ENCODE measurements around the gene RRAGB. TPM values are rescaled to one million over a fixed set of nuclear protein-coding genes. Genes with fewer than 3 reads are reported as not detected.

RRAGB gene
- total RNA-seq, 1 experiment from 2014 or later = 10.8 TPM

DNA sequence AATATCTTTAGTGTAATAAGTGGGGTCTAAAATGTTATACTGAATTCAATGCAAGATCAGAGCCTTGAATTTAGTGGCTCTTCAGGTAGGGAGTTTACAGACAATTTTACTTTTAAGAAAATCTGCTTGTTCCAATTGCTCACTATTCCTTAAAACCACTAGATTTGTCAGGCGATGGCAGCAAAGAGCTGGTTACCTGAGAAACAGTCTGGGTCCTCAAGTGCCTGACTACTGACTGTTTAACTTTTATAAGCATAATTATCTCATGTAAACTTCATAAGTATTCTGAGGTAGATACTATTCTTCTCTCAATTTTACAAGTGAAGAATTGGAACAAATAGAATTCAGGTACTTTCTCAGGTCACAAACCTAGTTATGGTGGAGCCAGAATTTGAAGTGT is 84.3 kb downstream of the RRAGB start:
- H3K27me3 ChIP-seq (replicated peaks; ENCODE audit: control insufficient read depth, insufficient read depth, low read length) = no peaks in the 10 kb centered on the region
- Mint-ChIP-seq H3K27ac (ENCODE audit: unreplicated experiment) (no peak overlapping the region), H3K27me3 (ENCODE audit: insufficient read depth, unreplicated experiment) (no peaks in the 10 kb centered on the region), H3K9me3 (ENCODE audit: unreplicated experiment) (no peaks in the 10 kb centered on the region), H3K4me1 (ENCODE audit: low read depth, unreplicated experiment) (no peaks in the 10 kb centered on the region), H3K4me3 (ENCODE audit: unreplicated experiment) (no peak overlapping the region), H3K36me3 (ENCODE audit: insufficient read depth, unreplicated experiment) (no peaks in the 10 kb centered on the region)
- TF ChIP-seq, protein P1, sequence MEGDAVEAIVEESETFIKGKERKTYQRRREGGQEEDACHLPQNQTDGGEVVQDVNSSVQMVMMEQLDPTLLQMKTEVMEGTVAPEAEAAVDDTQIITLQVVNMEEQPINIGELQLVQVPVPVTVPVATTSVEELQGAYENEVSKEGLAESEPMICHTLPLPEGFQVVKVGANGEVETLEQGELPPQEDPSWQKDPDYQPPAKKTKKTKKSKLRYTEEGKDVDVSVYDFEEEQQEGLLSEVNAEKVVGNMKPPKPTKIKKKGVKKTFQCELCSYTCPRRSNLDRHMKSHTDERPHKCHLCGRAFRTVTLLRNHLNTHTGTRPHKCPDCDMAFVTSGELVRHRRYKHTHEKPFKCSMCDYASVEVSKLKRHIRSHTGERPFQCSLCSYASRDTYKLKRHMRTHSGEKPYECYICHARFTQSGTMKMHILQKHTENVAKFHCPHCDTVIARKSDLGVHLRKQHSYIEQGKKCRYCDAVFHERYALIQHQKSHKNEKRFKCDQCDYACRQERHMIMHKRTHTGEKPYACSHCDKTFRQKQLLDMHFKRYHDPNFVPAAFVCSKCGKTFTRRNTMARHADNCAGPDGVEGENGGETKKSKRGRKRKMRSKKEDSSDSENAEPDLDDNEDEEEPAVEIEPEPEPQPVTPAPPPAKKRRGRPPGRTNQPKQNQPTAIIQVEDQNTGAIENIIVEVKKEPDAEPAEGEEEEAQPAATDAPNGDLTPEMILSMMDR (IDR thresholded peaks at IDR 0.05; ENCODE audit: insufficient read depth in 1 of 2, low read depth in 1 of 2, low read length in 1 of 2, severe bottlenecking in 1 of 2, unreplicated experiment in 1 of 2) = peak; percentile 6 to 18
- no peaks in the 10 kb centered on the region for H3K9me3 ChIP-seq
- CTCF ChIA-PET = interaction anchor here (1.1 kb wide), 1 partner anchor 447 kb away, joined by 3 read pairs; no protein-coding TSS in a partner anchor
- DNase-seq = no peak
- H3K4me3 ChIP-seq (ENCODE audit: low read depth, low read length) = no peak overlapping the region
- POLR2A ChIA-PET = no interaction called here
- no peaks in the 10 kb centered on the region for H3K4me1 ChIP-seq
- no peaks in the 10 kb centered on the region for H3K36me3 ChIP-seq (ENCODE audit: control insufficient read depth, insufficient read depth, low read length)
- intact Hi-C loops (cut with micrococcal nuclease; ENCODE audit: unreplicated experiment) = loop anchor here (1.0 kb wide), 2 partner anchors 106 to 446 kb away; no protein-coding TSS in a partner anchor
- no TSS peak for BruUV-seq (replicated peaks)

Other genes with a start within 250 kb of the RRAGB start
- gene USP51, start 227.9 kb upstream of the RRAGB start, total RNA-seq (2022) = 1.2 and 1.8 TPM in 2 replicates
- not detected in 2 replicates for gene FOXR2, start 94.3 kb upstream of the RRAGB start, total RNA-seq (2022)